ENCODE measurements around the gene PHLDA2. TPM values are rescaled to one million over a fixed set of nuclear protein-coding genes. Genes with fewer than 3 reads are reported as not detected.

PHLDA2 gene
- total and polyA plus RNA-seq, 2 donors (not counting 3 experiments of a cell fraction or from before 2014, with no cell fraction given), result 38.5 to 44.5 TPM

DNA sequence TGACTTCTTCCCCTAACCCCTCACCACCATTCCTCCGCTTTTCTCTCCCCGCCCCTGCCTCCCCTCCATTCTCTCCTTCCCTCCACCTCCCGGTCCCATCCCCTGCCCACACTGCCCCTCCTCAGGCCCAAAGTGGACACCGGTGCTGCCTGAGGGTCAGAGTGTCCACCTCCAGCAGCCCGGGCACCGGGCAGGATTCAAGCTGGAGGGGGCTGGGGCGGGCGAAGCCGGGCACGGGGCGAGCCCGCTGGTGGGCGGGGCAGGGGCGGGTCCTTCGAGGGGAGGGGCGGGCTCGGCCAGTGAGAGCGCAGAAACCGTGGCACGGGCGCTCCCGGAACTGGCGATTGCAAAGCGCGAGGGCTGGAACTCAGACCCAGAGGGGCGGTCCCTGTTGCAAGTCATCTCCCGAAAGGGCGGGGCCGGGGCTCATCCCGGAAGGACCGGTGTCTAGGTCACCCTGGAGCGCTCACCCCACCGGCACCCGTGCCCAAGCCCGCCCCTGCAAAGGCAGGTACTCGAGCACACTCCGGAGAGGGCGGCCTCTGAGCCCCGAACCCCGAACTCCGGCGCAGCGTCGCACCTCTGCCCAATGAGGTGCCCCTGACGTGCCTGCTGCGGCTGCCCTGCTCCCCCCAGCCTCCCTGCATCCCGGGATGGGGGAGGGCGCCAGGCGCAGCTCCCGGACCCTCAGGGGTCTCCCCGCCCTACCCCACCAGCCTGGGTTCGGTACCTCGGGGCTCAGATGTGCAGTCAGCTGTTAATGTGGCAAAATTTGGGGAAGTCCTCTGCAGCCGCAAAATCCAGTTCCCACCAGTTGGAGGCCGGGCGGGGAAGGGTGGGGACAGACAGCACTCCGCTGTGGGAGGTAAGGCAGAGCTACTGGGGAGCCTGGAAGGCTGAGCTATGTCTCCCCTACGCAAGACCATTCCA lies 27.1 kb downstream of the PHLDA2 start:
- BruUV-seq (replicated peaks), result no TSS peak
- Histone ChIP-seq H3K79me2 (ENCODE audit: control insufficient read depth, insufficient read depth, low read length) (no peaks in the 10 kb centered on the region), H3K4me3 (replicated peaks in 1 of 3; ENCODE audit: insufficient read depth in 1 of 3, low read depth in 1 of 3, low read length in 3 of 3) (peak overlapping the region; percentile 18 to 46 (median 37)), H3K9me1 (replicated peaks; ENCODE audit: control insufficient read depth, extremely low read depth, insufficient read depth, low read length) (no peaks in the 10 kb centered on the region), H3K4me2 (ENCODE audit: insufficient read depth, low read length) (peak overlapping the region; percentile 70), H3K27ac (ENCODE audit: insufficient read depth, low read depth, low read length) (no peak overlapping the region), H3K9ac (replicated peaks; ENCODE audit: extremely low read depth, insufficient read depth, low read length) (no peak overlapping the region), H2AFZ (ENCODE audit: low read depth, low read length) (peak overlapping the region; percentile 76), H4K20me1 (replicated peaks; ENCODE audit: control insufficient read depth, extremely low read depth, insufficient read depth, low read length) (no peaks in the 10 kb centered on the region), H3K36me3 (ENCODE audit: control insufficient read depth in 2 of 2, extremely low read depth in 1 of 2, insufficient read depth in 2 of 2, low read length in 2 of 2) (no peaks in the 10 kb centered on the region), H3K27me3 (ENCODE audit: control insufficient read depth in 2 of 2, insufficient read depth in 2 of 2, low read length in 2 of 2) (peaks cover 0 to 2% of the 10 kb centered on the region in 2 experiments), H3K4me1 (ENCODE audit: control insufficient read depth, extremely low read depth, insufficient read depth, low read length) (peaks cover 26% of the 10 kb centered on the region), H3K9me3 (replicated peaks; ENCODE audit: control insufficient read depth, insufficient read depth, low read length) (no peaks in the 10 kb centered on the region)
- intact Hi-C loops (cut with micrococcal nuclease) (no loop called here), dilution Hi-C loops (cut with MboI; ENCODE audit: extremely low pct_ligation_motif_present, low sequenced_read_pairs) (no loop called here)
- FAIRE-seq (peak; percentile 91), DNase-seq (ENCODE audit: low read depth, low spot score) (peak; percentile 72)
- TF ChIP-seq FOS (IDR thresholded peaks at IDR 0.05; ENCODE audit: borderline replicate concordance, insufficient read depth, low read length) (no peak), POLR2A (IDR thresholded peaks at IDR 0.05; ENCODE audit: low read depth, low read length) (peak; percentile 21)
- TF ChIP-seq, protein P1, sequence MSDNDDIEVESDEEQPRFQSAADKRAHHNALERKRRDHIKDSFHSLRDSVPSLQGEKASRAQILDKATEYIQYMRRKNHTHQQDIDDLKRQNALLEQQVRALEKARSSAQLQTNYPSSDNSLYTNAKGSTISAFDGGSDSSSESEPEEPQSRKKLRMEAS (IDR thresholded peaks at IDR 0.05; ENCODE audit: insufficient read depth, insufficient read length), result no peak
- POLR2A ChIA-PET, result interaction anchor here (0.6 to 1.8 kb wide), 4 partner anchors 18 to 716 kb away, joined by 3 to 6 read pairs (median 4); partner anchors contain the start of gene PHLDA2
- CTCF ChIA-PET, result interaction anchor here (0.6 to 1.9 kb wide), 5 partner anchors 10 to 1324 kb away, joined by 3 to 12 read pairs (median 4); no protein-coding TSS in a partner anchor

- Histone ChIP-seq H3K27ac (ENCODE audit: insufficient read depth, low read depth, low read length) (no peak overlapping the region), H2AFZ (ENCODE audit: low read depth, low read length) (no peak overlapping the region), H3K4me3 (replicated peaks in 1 of 3; ENCODE audit: insufficient read depth in 1 of 3, low read depth in 1 of 3, low read length in 3 of 3) (no peak overlapping the region), H3K4me2 (ENCODE audit: insufficient read depth, low read length) (no peak overlapping the region), H3K9ac (replicated peaks; ENCODE audit: extremely low read depth, insufficient read depth, low read length) (no peak overlapping the region), H3K36me3 (ENCODE audit: control insufficient read depth in 2 of 2, extremely low read depth in 1 of 2, insufficient read depth in 2 of 2, low read length in 2 of 2) (no peaks in the 10 kb centered on the region), H3K79me2 (ENCODE audit: control insufficient read depth, insufficient read depth, low read length) (no peaks in the 10 kb centered on the region), H3K9me3 (replicated peaks; ENCODE audit: control insufficient read depth, insufficient read depth, low read length) (no peaks in the 10 kb centered on the region), H4K20me1 (replicated peaks; ENCODE audit: control insufficient read depth, extremely low read depth, insufficient read depth, low read length) (no peaks in the 10 kb centered on the region), H3K9me1 (replicated peaks; ENCODE audit: control insufficient read depth, extremely low read depth, insufficient read depth, low read length) (no peaks in the 10 kb centered on the region), H3K4me1 (ENCODE audit: control insufficient read depth, extremely low read depth, insufficient read depth, low read length) (peaks cover 26% of the 10 kb centered on the region), H3K27me3 (ENCODE audit: control insufficient read depth in 2 of 2, insufficient read depth in 2 of 2, low read length in 2 of 2) (peaks cover 0 to 2% of the 10 kb centered on the region in 2 experiments)
- TF ChIP-seq FOS (IDR thresholded peaks at IDR 0.05; ENCODE audit: borderline replicate concordance, insufficient read depth, low read length) (no peak), EZH2 (IDR thresholded peaks at IDR 0.05; ENCODE audit: borderline replicate concordance, low read depth, low read length, severe bottlenecking) (no peak), POLR2A (IDR thresholded peaks at IDR 0.05; ENCODE audit: low read depth, low read length) (no peak)
- intact Hi-C loops (cut with micrococcal nuclease), result no loop called here
- BruUV-seq (replicated peaks), result no TSS peak
- FAIRE-seq, result no peak
- dilution Hi-C loops (cut with MboI; ENCODE audit: extremely low pct_ligation_motif_present, low sequenced_read_pairs), result no loop called here
- CTCF ChIA-PET, result interaction anchor here (1.3 to 1.6 kb wide), 3 partner anchors 9 to 25 kb away, joined by 3 to 12 read pairs (median 3); no protein-coding TSS in a partner anchor
- DNase-seq (ENCODE audit: low read depth, low spot score), result no peak
- POLR2A ChIA-PET, result interaction anchor here (0.6 kb wide), 2 partner anchors 44 to 716 kb away, joined by 3 to 5 read pairs; no protein-coding TSS in a partner anchor
Observed at GRCh38 chr11:2901196-2901796, 27.9 kb downstream of the PHLDA2 start.

Data from endothelial cell of umbilical vein (primary cell).